ENCODE data around the gene PLOD1. TPM values are rescaled to one million over a fixed set of nuclear protein-coding genes. Genes with fewer than 3 reads are reported as not detected.

Gene PLOD1
- total and polyA plus RNA-seq, 12 donors, result 37.1 to 133 (median 79.9) TPM

DNA sequence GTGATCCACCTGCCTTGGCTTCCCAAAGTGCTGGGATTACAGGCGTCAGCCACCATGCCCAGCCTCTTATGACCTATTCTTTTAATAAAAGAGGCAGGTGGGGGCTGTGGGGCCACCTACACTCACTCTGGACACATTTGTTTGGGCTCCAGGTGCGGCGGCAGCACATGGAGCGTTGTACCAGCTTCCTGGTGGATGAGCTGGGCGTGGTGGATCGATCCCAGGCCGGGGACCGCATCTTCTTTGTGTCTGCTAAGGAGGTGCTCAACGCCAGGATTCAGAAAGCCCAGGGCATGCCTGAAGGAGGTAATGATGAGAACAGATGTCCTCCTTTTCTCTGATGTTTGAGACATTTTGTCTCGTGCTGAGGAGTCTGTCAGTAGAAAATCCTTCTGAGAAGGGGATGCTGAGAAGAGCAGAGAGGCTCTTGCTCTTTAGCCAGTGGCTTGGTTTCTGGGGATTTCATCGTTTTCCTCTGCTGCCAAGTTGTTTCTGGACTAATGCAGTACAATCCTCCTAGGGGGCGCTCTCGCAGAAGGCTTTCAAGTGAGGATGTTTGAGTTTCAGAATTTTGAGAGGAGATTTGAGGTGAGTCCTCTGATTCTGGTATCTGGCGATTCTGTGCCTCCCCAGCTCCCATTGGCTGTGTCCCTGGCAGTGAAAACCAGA is 66.9 kb downstream of the PLOD1 start:
- peak in 4 of 7 donors; percentile 38 to 65 (median 60) for DNase-seq
- WGBS, 4 donors, result 79 to 81% (median 80%) methylated on average over 12 to 14 of the region's 14 CpGs
- no peaks in the 10 kb centered on the region for H3K27me3 ChIP-seq
- TF ChIP-seq, protein P1, sequence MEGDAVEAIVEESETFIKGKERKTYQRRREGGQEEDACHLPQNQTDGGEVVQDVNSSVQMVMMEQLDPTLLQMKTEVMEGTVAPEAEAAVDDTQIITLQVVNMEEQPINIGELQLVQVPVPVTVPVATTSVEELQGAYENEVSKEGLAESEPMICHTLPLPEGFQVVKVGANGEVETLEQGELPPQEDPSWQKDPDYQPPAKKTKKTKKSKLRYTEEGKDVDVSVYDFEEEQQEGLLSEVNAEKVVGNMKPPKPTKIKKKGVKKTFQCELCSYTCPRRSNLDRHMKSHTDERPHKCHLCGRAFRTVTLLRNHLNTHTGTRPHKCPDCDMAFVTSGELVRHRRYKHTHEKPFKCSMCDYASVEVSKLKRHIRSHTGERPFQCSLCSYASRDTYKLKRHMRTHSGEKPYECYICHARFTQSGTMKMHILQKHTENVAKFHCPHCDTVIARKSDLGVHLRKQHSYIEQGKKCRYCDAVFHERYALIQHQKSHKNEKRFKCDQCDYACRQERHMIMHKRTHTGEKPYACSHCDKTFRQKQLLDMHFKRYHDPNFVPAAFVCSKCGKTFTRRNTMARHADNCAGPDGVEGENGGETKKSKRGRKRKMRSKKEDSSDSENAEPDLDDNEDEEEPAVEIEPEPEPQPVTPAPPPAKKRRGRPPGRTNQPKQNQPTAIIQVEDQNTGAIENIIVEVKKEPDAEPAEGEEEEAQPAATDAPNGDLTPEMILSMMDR (IDR thresholded peaks at IDR 0.05), result peak; percentile 6 to 51 (median 34)
- no peak for TF ChIP-seq POLR2A (IDR thresholded peaks at IDR 0.05)
- peaks cover 0 to 97% of the 10 kb centered on the region in 2 donors for H3K36me3 ChIP-seq (replicated peaks in 1 of 2)
- no peaks in the 10 kb centered on the region for H3K9me3 ChIP-seq (replicated peaks in 1 of 3)
- intact Hi-C loops (cut with DNase I), result no loop called here
- H3K4me3 ChIP-seq, result no peak overlapping the region
- no peaks in the 10 kb centered on the region for H3K4me1 ChIP-seq (replicated peaks in 1 of 2)
- no peak overlapping the region for H3K27ac ChIP-seq

- WGBS, 4 donors, result 92 to 100% (median 93%) methylated on average over 3 to 10 of the region's 10 CpGs; no CpG with 5 or more reads in 1 of the 4 donors
- no peak for DNase-seq
Measured at GRCh38 chr1:12001996-12002493, 67.5 kb downstream of the PLOD1 start.

DNA sequence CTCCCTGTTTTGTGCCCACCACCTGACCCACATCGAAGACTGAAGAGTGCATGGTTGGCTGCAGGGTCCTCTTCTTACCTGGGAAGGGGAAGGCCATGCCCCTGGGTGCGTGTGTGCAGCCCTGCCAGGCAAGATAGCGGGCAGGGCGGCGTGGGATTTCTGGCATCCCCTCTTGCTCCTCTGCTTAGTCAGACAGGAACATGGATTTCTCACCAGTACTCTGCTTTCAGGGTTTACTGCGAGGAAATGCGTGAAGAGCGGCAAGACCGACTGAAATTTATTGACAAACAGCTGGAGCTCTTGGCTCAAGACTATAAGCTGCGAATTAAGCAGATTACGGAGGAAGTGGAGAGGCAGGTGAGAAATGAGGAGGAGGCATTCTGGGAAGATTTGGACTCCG is 69.2 kb downstream of the PLOD1 start:
- intact Hi-C loops (cut with DNase I), result no loop called here
- 93 to 97% (median 95%) methylated on average over 12 of the region's 12 CpGs for WGBS, 4 donors
- Histone ChIP-seq H3K4me1 (replicated peaks in 1 of 2) (no peaks in the 10 kb centered on the region), H3K9me3 (replicated peaks in 1 of 3) (no peaks in the 10 kb centered on the region), H3K27me3 (no peaks in the 10 kb centered on the region), H3K27ac (no peak overlapping the region), H3K36me3 (replicated peaks in 1 of 2) (peaks cover 0 to 87% of the 10 kb centered on the region in 2 donors), H3K4me3 (no peak overlapping the region)
- TF ChIP-seq, protein P1 (IDR thresholded peaks at IDR 0.05), result no peak
- TF ChIP-seq POLR2A (IDR thresholded peaks at IDR 0.05), result no peak
- DNase-seq, result no peak

More at GRCh38 chr1:12001996-12002493, 67.5 kb downstream of the PLOD1 start:
- H3K4me1 ChIP-seq (replicated peaks in 1 of 2), result no peaks in the 10 kb centered on the region
- no peak overlapping the region for H3K27ac ChIP-seq
- H3K4me3 ChIP-seq, result no peak overlapping the region
- peaks cover 0 to 97% of the 10 kb centered on the region in 2 donors for H3K36me3 ChIP-seq (replicated peaks in 1 of 2)
- H3K9me3 ChIP-seq (replicated peaks in 1 of 3), result no peaks in the 10 kb centered on the region
- no peak for TF ChIP-seq POLR2A (IDR thresholded peaks at IDR 0.05)
- TF ChIP-seq, protein P1 (IDR thresholded peaks at IDR 0.05), result no peak
- H3K27me3 ChIP-seq, result no peaks in the 10 kb centered on the region
- intact Hi-C loops (cut with DNase I), result no loop called here

DNA sequence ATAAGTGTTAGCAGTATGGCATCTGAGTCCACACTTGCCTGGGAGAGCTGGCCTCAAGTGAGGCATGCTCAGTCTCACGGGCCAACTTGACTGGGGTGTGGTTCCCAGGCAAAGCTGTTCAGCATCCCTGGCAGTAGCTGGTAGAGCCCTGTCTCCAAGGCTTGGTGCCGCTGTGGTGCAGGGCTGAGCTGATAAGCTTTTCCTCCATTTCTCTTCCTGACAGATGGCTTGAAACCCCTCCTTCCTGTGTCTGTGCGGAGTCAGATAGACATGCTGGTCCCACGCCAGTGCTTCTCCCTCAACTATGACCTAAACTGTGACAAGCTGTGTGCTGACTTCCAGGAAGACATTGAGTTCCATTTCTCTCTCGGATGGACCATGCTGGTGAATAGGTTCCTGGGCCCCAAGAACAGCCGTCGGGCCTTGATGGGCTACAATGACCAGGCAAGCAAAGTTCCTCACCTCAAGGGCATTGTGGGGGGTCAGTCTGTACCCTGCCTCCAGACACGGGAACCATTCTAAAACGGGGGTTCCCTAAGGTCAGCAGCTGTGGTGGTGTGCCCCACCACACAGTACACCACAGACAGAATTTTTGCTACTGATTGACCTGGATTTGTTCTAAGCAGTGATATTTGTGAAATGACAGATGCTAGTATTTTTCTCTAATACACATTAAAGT is 71.1 kb downstream of the PLOD1 start:
- intact Hi-C loops (cut with DNase I), result no loop called here
- Histone ChIP-seq H3K4me1 (replicated peaks in 1 of 2) (no peaks in the 10 kb centered on the region), H3K9me3 (replicated peaks in 1 of 3) (no peaks in the 10 kb centered on the region), H3K36me3 (replicated peaks in 1 of 2) (peaks cover 0 to 84% of the 10 kb centered on the region in 2 donors), H3K27me3 (no peaks in the 10 kb centered on the region), H3K27ac (no peak overlapping the region), H3K4me3 (no peak overlapping the region)
- 78 to 86% (median 82%) methylated on average over 6 to 9 of the region's 9 CpGs for WGBS, 4 donors
- peak in 3 of 7 donors; percentile 33 to 61 (median 50) for DNase-seq
- TF ChIP-seq, protein P1 (IDR thresholded peaks at IDR 0.05), result no peak
- TF ChIP-seq POLR2A (IDR thresholded peaks at IDR 0.05), result no peak
